HG03025 (cell line): ENCODE results near the gene PTOV1.

Experiments used
- ATAC-seq: cut with Tn5 transposase; IDR thresholded peaks from one replicate; pipeline ENCODE4 v1.9.1; 2021; ENCODE audit warnings: mild to moderate bottlenecking, moderate library complexity; ENCODE audit not compliant: unreplicated experiment, low FRiP score

The PTOV1 gene

DNA sequence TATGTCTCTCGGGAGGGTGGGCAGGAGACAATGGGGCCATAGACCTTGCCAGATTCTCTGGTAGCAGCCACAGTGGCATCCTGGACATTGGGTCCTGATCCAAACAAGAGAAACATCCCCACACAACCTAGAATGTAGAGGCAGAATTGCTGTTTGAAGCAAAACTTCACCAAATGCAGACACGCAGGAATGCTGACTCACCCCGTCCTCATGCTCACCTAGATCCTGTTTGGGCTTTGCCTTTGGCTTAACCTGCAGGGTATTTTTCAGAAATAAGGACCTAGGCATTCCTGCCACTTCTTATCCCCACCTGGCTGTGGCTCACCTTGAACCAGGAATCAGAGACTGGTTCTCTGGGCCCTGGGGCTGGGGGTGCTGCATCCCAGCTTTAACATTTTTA lies 33.8 kb downstream of the PTOV1 start:
- ATAC-seq, result no peak

- ATAC-seq, result no peak
Measured at GRCh38 chr19:49887037-49887664, 36.2 kb downstream of the PTOV1 start.

DNA sequence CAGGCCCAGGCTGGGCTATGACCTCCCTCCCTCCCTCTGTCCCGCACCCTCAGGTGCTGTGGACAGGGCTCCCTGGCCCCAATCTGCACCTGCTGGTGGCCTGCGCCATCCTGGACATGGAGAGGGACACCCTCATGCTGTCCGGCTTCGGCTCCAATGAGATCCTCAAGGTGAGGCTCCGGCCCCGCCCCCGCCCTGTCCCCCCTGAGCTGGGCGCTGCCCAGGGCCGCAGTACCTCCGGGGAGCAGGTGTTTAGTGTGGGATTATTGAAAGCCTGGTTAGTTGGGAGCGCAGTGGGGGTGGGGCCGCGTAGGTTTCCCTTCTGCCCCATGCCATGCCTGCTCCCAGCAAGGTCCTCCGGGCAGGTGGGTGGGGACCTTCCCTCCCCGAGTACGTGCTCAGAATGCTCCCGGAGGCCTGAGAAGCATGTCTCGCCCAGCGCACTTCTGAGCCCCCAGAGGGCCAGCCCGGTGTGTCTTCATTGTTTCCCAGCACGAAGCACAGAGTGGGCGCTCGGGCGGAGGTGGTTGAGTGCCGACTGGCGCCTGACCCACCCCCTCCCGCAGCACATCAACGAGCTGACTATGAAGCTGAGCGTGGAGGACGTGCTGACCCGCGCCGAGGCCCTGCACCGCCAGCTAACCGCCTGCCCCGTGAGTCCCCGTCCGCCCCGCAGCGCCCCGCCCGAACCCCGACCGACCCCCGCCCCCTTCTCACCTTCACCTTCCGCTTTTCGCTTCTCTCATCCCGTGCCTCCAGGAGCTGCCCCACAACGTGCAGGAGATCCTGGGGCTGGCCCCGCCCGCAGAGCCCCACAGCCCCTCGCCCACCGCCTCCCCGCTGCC lies 36.9 kb downstream of the PTOV1 start:
- no peak for ATAC-seq

GRCh38 chr19:49888510-49888824 lies 37.5 kb downstream of the PTOV1 start:
- no peak for ATAC-seq

DNA sequence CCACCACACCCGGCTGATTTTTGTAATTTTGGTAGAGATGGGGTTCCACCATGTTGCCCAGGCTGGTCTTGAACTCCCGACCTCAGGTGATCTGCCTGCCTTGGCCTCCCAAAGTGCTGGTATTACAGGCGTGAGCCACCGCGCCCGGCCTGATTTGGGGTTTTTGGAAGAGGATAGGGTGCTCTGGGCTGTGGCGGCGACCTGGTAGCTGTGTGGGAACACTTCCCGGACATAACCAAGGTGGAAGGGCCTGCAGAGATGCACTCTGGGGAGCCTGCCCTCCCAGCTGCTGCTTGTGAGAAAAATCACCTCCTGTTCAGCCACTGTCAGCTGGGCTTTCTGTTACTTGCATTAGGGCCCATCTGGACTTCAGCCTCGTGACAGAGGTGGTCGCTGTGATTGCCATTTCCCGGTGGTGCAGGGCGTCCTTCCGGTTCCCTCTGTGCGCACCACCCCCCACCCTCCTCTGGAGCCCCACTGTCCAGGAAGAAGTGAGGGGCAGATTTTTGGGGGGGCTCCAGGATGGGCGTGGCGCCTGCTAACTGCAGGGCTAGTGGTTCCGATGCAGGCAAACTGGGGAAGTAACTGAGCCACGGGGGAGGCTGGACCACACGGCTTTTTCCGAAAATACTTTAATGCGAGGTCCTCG lies 38.2 kb downstream of the PTOV1 start:
- no peak for ATAC-seq

DNA sequence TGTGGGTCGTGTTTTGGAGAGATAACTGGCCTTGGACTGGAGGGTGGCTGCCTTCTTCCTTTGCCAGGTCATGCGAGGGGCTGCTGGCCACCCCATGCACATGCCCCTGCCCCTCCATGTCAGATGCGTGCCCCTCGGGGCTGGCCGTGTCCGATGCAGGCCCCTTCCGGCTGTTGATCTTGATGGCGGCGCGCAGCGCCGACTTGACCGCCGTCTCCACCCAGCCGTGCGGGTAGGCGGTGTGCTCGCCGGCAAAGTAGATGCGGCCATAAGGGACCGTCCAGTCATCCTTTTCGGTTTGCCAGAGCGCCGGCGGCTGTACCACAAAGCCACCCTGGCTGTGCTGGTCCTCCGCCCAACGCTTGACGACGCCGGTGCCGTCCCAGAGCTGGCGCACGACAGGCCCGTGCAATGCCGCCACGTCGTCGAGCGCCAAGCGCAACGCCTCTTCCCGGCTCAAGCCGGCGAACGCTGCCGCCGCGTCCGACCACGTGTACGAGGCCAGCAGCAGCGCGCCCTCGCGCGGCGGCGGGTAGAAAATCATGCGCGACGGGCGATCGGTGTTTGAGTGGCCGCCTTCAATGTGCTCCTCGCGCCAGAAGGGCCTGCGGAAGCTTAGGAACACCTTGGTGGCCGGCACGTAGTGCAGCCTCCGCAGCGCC lies 38.9 kb downstream of the PTOV1 start:
- ATAC-seq, result no peak

- ATAC-seq, result no peak
Measured at GRCh38 chr19:49890349-49891311, 39.7 kb downstream of the PTOV1 start.

DNA sequence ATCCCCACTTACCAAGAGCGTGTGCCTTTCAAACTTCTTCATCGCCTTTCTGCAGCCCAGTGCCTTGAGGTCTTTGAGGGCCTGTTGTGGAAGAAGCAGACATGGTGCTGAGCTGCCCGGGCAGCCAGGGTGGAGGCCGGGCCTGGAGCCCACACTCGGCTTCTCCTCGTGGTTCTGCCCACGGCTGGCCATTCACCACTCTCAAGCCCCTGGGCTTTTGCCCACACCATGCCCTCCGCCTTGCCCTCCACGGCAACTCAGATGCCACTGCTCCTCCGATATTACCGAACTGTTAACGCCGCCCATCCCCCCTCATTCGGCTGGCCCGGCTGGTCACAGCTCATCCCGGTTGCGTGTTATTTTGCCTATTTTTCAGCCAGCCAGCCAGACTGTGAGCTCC lies 40.4 kb downstream of the PTOV1 start:
- ATAC-seq, result no peak

DNA sequence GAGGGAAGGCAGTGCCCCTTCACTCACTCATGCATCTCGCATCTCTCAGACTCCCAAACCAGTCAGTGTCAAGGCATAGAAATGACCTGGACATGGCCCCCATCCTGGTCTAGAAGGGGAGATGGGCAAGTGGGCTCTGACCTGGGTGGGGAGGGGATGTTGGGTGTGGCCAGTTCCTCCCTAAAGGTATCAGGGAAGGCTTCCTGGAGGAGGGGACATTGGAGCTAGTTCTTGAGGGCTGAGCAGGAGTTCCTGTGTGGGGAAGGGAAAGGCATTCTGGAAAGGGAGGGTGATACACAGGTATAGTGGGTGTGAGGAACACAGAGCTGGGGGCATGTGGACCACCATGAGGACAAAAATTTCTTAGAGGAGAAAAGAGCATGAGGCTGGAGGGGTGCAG lies 41.8 kb downstream of the PTOV1 start:
- no peak for ATAC-seq

DNA sequence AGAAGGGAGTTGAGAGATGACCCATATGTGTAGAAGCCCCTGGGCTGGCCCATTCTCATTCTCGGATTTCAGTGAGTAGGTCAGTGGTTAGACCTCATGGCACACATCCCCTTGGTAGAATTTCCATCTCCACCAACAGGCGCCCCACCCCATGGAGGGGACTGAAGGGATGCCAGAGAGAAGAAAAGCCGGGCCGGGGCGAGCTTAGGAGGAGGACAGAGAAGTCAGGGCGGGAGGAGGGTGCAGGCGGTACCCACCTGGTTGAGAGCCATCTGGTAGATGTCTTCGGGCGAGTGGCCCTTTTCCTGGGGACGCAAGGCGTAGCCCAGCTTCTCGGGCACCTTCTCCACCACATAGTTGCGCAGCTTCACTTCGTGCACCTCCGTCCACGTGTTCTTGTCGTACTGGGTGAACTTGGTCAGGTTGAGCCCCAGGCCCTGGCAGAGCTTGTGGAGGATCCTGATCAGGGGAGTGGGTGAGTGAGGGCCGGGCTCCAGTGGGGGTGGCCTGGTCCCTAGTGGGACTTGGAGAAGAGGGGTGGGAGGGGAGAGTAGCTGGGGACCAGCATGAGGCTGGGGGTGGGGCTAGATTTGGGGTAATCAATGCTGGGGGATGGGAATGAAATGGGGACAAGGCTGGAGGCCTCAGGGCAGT lies 43.2 kb downstream of the PTOV1 start:
- ATAC-seq, result no peak

- no peak for ATAC-seq
Measured at GRCh38 chr19:49894879-49895565, 44.1 kb downstream of the PTOV1 start.

DNA sequence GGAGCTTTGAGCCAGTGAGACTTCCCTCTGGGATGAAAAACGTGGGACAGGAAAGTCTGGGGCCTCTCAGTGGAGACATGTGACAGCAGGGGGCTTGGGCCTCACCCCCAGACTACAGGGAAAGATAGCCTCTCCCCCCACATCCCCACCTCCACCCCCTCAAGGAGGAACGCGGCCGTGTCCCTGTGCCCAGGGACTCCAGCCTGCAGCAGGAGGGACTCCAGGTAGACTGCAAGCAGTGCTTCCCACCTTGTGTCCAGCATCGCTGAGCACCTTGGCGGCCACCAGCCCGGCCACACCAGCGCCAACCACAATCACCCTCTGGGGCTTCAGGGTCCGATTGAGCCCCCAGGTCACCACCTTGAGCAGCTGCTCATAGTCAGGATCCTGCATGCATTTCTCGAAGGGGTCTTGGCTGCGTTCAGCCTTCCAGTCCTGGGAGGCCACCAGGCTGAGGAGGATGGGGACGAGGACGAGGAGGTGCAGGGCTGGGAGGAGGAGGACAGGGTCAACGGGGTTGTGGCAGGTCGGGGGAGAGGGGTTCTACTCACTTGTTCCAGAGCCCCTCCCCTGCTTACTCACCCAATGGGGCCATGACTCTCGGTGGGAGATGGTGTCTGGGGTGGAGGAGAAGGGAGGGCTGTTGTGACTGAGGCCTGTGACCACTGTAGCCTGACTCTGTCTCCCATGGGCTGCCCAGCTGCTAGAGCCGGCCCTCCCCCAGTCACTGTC lies 44.8 kb downstream of the PTOV1 start:
- no peak for ATAC-seq

- ATAC-seq, result no peak
Measured at GRCh38 chr19:49896863-49897621, 46.1 kb downstream of the PTOV1 start, which contains the start of gene IL4I1. Gene IL4I1, minus strand, starts transcription at chr19:49896887. Its CDS starts 727 bp downstream, at chr19:49896160.

GRCh38 chr19:49904136-49904535 lies 53.2 kb downstream of the PTOV1 start:
- no peak for ATAC-seq

GRCh38 chr19:49906879-49907564 lies 56.1 kb downstream of the PTOV1 start:
- ATAC-seq, result no peak

GRCh38 chr19:49907745-49908446 lies 56.9 kb downstream of the PTOV1 start:
- no peak for ATAC-seq
